GM19455 (cell line): Measurements from ENCODE around the gene STRN3.
"Not testable (repeated sequence)": the region's sequence is repeated elsewhere in the genome, so short reads cannot be mapped to it uniquely, and the experiment has no call there.

Experiments
- ATAC-seq: cut with Tn5 transposase; IDR thresholded peaks from one replicate; pipeline ENCODE4 v1.9.1; 2021; ENCODE audit not compliant: unreplicated experiment

STRN3 gene

DNA sequence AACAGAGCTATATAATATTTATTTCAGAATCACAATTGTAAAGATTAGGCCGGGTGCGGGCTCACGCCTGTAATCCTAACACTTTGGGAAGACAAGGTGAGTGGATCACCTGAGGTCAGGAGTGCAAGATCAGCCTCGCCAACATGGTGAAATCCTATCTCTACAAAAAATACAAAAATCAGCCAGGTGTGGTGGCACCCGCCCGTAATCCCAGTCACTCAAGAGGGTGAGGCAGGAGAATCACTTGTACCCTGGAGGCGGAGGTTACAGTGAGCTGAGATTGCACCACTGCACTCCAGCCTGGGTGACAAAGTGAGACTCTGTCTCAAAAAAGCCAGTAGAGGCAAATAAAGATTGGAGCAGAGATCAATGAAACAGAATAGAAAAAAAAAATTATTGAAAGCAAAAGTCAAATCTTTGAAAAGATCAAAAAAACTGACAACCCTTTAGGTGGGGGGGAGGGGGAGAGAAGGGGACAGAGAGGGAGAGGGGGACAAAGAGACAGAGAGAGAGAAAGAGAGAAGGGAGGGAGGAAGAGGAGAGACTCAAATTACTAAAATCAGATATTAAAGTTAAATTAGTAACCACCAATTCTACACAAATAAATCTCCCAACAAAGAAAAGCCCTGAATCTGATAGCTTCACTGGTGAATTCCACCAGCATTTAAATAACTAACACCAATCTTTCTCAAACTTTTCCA lies 53.1 kb downstream of the STRN3 start:
- ATAC-seq, result no peak

DNA sequence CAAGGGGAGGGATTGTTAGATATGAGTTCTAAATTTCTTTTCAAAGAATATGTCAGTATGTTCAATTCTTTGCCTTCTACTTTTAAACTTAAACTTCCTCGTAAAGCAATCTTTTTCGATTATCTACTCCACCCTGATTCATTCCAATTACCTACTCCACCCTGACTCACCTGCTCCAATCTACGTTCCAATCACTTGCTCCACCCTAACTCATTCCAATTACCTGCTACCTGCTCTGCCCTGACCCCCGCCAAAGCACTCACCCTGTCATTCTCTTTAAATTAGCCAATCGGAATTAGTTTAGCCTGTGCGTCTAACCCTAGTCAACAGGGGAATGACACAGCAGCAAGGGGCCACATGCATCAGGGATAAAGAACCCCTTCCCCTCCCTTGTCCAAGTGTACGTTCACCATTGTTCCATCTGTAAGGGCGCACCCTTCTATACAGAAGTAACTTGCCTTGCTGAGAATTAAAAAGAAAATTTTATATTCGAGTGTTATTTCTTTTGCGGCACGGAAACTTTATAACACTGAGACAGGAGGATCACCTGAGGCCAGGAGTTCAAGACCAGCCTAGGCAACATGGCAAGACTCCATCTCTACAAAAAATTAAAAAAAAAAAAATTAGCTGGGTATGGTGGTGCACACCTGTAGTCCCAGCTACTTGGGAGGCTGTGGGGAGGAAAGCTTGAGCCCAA lies 54.0 kb downstream of the STRN3 start:
- not testable (repeated sequence) for ATAC-seq

DNA sequence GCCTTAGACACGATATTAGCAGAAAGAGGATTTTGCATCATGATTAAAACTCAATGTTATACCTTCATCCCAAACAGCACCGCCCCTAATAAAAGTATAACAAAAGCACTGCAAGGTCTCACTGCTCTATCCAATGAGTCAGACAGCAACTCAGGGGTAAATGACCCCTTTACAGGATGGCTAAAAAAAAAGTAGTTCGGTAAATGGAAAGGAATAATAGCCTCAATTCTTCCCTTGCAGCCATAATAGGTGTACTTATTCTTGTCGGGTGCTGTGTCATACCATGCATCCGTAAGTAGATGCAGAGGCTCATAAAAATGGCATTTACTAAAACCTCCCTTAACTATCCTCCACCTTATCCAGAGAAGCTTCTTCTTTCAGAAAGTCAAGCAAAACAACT lies 54.6 kb downstream of the STRN3 start:
- ATAC-seq, result no peak

DNA sequence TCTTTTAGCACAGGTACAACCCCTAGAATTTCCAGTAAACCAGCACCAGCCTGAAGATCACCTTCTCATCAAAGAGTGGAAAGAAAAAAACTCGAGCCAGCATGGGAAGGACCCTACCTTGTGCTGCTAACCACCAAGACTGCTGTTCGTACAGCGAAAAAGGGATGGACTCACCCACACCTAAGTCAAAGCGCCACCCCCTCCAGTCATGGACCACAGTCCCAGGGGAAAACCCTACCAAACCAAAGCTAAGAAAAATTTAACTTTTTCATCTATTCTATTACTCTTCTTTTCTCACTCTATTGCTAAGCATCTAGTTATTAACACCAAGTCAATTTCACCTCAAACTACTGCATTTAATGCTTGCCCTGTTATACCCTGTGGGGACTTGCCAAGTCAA lies 56.4 kb downstream of the STRN3 start:
- not testable (repeated sequence) for ATAC-seq

DNA sequence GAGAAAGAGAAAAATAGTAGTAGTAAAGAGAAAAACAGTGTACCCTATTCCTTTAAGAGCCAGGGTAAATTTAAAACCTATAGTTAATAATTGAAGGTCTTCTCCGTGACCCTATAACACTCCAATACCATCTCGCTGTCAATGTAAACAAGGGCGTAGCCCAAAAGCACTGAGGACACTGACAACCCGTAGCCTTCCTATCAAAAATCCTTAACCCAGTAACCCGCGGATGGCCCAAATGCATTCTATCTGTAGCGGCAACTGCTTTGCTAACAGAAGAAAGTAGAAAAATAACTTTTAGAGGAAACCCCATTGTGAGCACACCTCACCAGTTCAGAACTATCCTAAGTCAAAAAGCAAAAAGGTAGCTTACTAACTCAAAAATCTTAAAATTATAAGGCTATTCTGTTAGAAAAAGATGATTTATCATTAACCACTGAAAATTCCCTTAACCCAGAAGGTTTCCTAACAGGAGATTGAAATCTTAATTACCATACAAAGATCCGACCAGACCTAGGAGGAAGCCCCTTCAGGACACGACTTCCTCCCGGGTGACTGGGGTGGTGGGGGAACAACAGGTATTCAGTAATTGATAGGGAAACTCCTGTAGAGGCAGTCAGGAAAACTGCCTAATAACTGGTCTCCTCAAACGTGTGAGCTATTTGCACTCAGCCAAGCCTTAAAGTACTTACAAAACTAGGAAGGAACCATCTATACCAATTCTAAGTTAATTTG lies 58.6 kb downstream of the STRN3 start:
- ATAC-seq, result not testable (repeated sequence)

DNA sequence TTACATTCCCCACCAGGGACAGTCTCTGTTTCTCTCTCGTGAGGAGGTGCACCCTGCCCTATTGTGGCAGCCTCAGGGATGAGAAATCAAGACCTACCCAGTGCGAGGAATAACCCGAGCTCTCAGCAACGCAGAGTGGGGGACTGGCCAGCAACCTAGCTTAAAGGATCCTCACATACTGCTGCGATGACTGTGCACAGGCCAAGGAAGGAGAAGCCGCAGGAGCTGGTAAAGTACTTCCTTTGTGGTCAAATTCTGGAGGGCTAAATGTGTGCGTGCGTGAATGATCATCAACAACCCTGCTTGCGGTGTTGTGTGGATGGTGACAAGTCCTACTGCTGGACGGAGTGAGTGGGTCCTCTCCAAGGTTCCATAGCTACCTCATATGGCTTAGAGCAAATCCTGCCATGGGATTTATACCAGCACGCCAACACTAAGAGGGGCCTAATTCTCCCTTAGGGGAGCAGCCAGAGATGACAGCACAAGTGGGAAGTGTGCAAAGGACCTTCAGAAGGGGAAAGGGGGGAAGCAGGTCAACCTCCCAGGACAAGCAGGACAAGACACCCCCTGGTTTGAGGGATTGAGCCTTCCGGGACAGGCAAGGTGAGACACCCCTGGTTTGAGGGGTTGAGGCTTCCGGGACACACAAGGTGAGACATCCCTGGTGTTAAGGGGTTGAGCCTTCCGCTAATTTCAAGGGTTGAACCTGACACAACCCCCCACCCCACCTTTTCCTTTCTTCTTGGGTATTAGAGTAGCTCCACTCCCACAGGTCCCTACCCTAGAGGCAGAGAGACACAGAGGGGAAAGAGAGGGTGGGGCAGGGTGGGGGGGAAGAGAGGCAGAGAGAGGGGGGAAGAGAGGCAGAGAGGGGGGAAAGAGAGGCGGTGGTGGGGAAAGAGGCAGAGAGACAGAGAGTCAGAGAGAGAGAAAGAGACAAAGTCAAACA lies 59.5 kb downstream of the STRN3 start:
- no peak for ATAC-seq

DNA sequence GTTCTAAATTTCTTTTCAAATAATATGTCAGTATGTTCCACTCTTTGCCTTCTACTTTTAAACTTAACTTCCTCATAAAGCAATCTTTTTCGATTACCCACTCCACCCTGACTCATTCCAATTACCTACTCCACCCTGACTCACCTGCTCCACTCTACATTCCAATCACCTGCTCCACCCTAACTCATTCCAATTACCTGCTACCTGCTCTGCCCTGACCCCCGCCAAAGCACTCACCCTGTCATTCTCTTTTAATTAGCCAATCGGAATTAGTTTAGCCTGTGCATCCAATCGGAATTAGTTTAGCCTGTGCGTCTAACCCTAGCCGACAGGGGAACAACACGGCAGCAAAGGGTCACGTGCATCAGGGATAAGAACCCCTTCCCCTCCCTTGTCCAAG lies 60.3 kb downstream of the STRN3 start:
- not testable (repeated sequence) for ATAC-seq

DNA sequence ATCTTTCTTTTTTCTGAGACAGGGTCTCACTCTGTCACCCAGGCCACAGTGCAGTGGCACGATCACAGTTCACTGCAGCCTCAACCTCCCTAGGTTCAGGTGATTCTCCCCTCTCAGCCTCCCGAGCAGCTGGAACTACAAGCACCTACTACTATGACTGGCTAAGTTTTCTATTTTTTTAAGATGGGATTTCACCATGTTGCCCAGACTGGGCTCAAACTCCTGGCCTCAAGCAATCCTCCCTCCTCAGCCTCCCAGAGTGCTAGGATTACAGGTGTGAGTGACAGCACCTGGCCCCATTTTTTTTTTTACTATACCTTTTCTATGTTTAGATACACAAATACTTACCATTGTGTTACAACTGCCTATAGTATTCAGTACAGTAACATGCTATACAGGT lies 63.6 kb downstream of the STRN3 start:
- not testable (repeated sequence) for ATAC-seq

DNA sequence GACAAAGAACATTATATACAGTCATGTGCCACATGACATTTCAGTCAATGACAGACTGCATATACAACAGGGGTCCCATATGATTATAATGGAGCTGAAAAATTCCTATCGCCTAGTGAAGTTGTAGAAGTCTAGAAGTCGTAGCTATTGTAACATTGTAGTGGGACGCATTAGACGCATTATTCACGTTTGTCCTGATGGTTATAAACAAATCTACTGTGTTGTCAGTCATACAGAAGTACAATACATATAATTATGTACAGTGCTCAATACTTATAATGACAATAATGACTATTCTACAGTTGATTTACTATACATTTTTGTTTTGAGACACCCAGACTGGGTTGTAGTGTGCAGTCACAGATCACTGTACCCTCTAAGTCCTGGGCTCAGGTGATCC lies 64.8 kb downstream of the STRN3 start:
- no peak for ATAC-seq

DNA sequence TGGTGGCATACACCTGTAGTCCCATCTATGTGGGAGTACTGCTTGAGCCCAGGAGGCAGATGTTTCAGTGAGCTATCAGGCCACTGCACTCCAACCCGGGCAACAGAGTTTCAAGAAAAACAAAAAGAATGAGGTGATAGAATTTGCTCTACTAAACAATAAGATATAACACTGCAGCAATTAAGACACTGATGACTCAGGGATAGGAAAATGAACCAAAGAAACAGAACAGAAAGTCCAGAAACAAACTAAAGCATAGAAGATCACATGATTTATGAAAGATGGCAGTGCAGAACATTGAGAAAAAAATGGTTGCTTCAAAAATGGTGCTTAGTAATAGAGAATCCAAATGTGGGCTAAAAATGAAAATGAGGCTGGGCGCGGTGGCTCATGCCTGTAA lies 66.0 kb downstream of the STRN3 start:
- ATAC-seq, result no peak

DNA sequence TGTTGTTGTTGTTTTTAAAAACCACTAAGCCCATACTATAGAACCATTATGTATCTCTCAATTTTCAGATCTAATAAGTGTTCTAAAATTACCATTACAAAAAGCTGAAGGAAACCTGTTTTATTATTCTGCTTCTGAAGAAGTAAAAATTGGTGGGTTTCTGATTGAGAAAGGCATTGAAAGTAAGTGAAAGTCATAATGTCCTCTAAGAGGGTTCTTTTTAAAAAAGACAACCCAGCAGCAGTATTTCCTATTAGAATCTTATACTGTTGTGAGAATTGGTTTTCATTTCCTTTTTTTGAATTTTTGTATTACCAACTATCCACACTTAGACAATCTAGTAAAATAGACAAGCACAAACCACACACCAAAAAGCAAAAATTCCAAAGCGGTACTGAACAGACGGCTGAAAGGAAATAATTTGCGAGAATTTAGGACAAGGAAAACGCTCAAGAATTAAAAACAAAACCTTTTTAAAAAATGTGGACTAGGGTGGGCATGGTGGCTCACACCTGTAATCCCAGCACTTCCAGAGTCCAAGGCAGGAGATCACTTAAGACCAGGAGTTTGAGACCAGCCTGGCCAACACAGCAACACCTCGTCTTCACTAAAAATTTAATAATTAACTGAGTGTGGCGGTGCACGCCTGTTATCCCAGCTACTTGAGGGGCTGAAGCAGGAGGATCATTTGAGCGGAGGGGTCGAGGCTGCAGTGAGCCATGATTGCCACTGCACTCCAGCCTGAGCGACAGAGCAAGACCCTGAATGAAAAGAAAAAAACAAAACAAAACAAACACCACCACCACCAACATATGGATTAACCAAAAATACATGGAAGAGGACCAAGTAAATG lies 67.4 kb downstream of the STRN3 start:
- ATAC-seq, result no peak

DNA sequence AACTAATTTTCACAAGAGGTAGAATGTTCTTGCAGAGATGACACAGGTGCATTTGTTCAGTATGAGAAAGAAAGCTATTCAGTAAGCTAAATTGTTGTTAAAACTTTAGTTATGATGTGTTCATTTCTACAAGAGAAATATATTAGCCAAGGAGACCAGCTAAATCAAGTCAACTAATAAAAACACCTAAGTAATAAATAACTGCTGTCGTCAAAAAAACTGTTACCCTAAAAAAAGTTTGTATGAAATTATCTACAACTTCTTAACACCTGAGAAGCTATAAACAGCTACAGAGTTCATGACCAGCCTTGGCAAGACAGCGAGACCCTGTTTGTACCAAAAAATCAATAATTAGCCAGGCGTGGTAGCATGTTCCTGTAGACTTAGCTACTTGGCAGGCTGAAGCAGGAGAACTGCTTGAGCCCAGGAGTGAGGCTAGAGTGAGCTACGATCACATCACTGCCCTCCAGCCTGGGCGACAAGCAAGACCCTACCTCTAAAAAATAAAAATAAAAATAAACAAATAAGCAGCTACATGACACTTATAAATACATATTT lies 68.3 kb downstream of the STRN3 start:
- no peak for ATAC-seq

DNA sequence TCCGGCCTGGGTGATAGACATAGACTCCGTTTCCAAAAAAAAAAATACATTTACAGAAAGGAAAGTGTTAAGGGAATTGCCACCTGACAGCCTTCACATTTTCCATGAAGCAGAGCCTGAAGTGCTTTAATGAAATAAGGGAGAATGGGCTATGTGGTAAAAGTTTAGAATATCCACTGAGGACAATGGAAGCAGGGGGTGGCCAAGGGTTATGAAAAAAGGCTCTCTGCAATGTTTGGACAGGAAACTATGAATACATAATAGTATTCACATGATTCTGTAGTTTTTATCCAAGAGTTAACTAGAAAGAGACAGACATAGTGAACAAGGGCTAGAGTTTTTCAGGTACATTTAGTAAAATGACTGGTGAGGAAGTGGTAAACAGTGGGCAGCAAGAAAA lies 76.5 kb downstream of the STRN3 start:
- no peak for ATAC-seq

DNA sequence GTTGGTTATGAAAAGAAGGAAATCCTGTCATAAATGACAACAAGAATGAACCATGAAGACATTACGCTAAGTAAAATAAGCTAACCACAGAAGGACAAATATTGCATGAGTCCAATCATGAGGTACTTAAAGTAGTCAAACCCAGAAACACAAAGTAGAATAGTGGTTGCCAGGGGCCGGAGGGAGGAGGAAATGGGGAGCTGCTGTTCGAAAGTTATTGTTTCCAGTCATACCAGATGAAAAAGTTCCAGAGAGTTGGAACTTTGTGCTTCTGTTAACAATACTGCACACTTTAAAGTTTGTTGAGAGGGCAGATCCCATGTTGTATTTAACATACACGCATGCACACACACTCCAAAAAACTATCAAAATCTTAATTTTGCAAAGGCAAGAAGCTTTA lies 82.5 kb downstream of the STRN3 start:
- ATAC-seq, result no peak

DNA sequence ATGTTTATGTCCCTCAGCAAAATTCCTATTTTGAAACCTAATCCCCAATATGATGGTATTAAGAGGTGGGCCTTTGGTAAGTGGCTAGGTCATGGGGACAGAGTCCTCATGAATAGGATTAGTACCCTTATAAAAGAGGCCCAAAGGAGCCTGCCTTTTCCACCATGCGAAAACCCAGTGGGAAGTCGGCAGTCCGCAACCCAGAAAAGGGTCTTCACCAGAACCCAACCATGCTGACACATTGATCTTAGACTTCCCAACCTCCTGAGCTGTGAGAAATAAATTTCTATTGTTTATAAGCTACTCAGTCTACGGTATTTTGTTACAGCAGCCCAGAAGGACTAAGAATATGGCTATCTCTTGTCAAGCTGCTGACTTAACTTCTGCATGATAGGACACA lies 85.3 kb downstream of the STRN3 start:
- no peak for ATAC-seq

DNA sequence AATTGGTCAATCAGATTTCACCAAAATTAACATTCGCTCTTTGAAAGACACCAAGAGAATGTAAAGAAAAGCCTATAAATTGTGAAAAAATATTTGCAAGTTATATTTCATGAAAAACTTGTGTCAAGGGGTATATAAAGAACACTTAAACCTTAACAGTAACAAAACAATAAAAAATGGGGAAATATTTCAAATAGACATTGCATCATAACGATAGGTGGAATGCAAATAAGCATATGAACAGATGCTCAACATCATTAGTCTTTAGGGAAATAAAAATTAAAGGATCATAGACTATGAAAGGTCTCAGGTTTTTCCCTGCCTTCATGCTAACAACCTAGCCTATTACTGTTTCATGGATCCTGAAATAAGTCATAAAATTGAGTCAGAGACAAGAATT lies 87.6 kb downstream of the STRN3 start:
- ATAC-seq, result no peak

DNA sequence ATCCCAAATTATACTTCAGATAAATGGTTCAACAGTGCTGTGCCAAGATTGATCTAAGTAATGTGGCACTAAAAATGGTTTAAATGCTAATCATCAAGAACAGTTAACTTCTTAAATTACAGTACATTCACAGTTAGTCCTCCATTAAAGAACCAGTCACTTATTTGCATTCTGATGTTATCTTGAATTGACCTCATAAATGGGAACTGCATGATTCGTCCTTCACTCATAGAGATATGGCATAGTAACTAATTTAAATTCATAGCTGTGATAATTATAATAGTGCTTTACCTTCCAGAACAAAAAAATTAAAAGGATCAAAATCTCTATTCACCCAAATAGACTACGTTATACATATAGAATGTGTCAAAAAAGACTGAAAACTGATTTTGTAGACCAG lies 90.7 kb downstream of the STRN3 start:
- ATAC-seq, result no peak

DNA sequence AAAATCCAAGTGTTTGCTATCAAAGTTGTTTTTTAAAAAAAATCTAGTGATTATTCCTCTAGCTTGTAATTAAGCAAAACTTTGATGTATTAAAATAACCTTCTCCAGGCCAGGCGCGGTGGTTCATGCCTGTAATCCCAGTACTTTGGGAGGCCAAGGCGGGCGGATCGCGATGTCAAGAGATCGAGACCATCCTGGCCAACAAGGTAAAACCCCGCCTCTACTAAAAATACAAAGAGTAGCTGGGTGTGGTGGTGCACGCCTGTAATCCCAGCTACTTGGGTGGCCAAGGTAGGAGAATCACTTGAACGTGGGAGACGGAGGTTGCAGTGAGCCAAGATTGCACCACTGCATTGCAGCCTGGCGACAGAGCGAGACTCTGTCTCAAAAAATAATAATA lies 92.2 kb downstream of the STRN3 start:
- ATAC-seq, result not testable (repeated sequence)

DNA sequence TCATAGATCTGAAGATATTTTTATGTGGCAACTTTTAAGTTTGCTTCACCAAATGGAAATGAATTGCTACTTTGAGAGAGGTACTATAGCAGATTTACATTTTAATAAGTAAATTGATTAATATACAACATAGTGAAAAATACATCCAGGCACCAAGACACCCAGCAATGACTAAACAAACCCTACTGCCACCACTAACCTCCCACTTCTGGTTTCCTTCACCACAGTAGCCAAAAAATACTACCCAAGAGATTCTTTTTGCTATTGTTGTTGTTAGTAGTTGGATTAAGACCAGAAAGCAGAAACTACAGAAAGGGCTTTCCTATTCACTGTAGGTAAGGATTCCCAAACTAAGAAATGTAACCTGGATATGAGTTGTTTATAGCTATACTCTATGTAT lies 97.7 kb downstream of the STRN3 start:
- no peak for ATAC-seq

DNA sequence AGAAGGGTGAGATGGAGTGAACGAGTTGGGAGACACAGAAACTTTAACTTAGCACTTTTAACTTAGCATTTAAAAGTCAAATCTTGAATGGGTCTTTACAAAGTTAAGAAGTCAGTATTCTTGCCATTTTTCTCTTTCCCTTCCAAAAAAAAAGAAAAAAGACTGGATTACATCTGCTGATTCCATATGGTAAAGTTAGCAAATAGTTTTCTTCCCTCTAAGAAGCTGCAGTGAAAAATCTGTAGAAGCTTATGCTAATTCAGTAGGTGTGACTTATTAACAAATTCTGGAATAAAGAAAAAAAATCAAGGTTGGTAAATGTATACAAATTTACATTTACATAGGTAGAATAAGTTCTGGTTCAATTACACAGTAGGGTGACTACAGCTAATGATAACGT lies 100.9 kb downstream of the STRN3 start:
- ATAC-seq, result no peak
